Lower leg skin (tissue), 3 donors: ENCODE data around the gene SIGLEC10.

Source experiments
- POLR2A ChIP-seq, 2 donors: fragments of 450-650 bp; IDR thresholded peaks; one replicate each; pipeline ENCODE4 v1.6.1; 2016 to 2017; ENCODE audit warnings: antibody characterized with exemption in 2 of 2, mild to moderate bottlenecking in 1 of 2, moderate library complexity in 1 of 2
- TF ChIP-seq, protein P1 (sequence below), 3 donors: fragments of 450-650 bp; IDR thresholded peaks; one replicate each; pipeline ENCODE4 v1.5.1; 2016; ENCODE audit warnings: antibody characterized with exemption in 3 of 3, mild to moderate bottlenecking in 3 of 3, moderate library complexity in 2 of 3

DNA sequence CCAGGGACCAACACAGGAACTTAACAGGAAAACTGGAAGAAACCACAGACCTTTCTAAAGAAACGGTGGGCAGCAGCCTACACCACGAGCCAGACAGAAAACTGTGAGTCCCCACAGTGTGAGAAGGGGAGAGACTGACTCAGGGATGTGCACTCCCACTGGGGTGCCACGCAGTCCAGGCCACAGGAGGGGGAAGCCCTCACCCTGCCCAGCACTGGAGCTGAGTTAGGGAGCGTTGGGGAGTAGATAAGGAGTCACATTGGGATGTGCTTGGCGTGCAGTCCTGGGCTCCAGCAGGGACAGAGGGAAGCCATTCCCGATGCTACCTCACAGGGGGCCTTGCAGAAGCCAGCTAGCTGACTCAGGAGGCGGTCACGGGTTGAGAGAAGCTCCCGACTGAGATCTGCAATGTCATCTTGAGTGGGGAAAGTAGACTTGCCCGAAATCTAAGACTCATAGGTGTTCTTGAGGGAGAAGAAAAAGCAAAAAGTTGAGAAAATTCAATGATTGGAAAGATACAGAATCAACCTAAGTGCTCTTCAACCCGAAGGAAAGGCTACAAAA lies 23.5 kb upstream of the SIGLEC10 start:
- TF ChIP-seq, protein P1, sequence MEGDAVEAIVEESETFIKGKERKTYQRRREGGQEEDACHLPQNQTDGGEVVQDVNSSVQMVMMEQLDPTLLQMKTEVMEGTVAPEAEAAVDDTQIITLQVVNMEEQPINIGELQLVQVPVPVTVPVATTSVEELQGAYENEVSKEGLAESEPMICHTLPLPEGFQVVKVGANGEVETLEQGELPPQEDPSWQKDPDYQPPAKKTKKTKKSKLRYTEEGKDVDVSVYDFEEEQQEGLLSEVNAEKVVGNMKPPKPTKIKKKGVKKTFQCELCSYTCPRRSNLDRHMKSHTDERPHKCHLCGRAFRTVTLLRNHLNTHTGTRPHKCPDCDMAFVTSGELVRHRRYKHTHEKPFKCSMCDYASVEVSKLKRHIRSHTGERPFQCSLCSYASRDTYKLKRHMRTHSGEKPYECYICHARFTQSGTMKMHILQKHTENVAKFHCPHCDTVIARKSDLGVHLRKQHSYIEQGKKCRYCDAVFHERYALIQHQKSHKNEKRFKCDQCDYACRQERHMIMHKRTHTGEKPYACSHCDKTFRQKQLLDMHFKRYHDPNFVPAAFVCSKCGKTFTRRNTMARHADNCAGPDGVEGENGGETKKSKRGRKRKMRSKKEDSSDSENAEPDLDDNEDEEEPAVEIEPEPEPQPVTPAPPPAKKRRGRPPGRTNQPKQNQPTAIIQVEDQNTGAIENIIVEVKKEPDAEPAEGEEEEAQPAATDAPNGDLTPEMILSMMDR (IDR thresholded peaks at IDR 0.05) = no peak
- no peak for TF ChIP-seq POLR2A (IDR thresholded peaks at IDR 0.05)
